GM04504 (cell line): ENCODE results near the gene UNC5A.

Source experiments
- DNase-seq: peaks from one replicate; pipeline ENCODE4 v3.0.0-alpha.2; 2012; ENCODE audit warnings: low read depth

UNC5A gene

DNA sequence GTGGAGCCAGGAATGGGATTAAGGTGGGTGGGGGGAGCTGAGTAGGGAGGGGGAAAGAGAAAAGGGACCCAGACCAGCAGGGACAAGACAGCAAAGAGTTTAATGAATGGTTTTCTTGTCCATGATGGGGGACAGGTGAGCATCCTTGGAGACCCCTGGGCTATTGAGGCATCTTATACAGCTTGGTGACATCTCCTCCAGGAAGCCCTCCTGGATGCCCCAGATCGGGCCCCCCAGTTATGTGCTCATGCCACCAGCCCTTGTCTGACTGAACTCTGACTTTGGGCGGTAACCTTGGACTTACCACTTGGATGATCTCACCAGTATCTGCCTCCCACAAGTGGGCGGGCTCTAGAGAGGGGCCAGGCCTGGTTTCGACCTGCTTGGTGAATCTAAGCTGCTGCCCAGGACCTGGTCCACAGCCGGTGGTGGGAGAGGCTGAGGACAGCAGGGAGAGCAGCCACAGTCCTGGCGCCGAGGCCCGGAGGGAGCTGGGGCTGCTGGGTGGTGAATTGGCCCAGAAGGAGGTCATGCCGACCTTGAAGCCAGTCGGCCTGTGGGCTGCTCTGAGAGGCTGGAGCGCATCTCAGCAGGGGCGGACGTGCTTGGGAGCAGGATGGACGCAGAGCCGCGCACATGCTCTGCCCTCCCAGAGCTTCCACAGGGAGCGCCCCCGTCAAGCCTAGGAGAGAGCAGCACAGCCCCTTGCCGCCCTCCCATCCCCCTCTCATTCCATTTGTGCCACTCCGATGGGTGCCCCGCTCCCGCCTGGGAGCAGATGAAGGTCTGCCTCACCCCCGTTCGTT is 36.2 kb downstream of the UNC5A start:
- no peak for DNase-seq

DNA sequence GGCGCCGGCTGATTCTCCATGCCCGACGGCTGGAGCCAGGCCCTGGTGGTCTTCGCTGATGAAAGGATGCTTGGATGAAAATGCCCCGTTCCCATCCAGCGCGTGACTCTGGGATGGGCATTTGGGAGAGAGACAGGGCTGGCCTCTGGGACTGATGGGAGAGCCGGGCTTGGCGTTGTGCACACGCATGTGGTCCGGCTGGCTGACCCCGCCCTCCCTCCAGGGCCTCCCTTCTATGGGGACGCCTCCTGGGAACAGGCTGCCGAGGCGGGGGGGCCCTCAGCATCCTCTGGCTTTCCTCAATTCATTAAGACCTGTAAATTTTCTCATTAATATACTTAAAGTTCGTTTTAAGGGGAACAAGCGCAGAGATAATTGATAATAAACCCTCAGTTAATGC is 36.8 kb downstream of the UNC5A start:
- no peak for DNase-seq

DNA sequence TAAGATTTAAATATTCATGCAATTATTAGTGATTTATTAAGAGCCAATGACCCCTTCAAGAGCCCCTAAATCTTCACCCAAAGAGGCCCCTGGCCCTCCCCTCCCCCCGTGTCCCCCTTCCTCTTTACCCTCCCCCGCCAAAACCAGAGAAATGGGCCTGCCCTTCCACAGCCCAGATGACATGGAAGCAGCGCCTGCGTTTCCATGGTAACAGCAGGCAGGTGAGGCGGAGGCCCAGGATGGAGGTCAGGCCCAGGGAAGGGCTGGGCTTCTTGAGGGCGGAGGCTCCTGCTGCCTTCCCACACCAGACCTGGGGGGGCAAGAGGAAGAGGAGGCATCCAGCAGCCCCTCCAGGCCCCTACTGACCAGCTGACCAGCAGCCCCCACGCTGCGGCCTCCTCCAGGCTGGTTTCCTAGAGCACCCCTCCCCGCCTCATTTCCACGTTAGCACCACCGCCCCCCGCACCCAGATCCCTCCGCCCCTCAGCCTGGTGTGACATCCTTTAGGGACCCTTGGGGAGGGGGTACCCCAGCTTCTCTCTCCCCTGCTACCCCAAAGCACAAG is 37.4 kb downstream of the UNC5A start:
- DNase-seq: no peak

DNA sequence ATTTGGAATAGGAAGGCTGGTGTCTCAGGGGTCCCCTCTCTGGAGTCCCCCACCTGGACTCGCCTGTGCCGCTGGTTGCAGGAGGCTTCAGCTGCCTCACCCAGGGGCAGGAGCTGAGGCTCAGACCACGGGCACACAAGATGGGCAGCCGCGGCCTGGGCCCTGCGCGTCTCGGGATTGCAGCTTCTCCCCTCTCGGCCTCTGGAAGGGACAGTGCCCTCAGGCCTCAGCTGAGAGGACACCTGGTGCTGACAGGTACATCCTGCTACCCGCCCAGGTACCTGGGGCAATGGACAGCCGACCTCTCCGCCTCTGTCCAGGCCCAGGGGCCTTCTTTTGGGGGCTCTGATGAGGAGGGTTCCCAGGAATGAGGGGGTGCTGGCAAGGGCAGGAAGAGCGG is 38.3 kb downstream of the UNC5A start:
- no peak for DNase-seq

DNA sequence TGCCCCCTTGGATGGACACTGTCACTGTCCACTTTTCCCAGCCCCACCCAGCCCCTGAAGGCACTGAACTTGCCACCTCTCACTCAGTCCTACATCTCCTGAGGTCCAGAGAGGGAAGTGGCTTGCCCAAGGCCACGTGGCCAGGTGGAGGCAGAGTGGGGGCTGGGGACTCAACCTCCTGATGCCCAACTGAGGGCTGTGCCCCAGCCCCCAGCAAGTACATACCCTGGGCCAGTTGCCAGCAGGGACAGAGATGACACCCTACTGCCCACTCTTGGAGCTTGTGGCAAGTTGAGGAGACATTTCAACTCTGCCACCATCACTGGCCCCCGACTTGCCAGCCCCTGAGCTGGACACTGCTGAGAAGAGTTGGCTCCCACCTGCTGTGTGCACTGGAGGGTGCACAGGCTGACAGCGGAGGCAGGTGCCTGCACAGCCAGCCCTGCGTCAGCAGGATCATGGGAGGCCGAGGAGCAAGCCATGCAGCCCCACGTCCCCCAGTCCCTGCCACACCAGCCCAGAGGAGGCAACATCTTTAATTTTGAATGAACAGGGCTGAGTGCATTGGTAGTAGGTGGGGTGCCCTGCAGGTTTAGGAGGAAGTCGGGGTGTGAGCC is 39.4 kb downstream of the UNC5A start:
- DNase-seq: no peak

DNA sequence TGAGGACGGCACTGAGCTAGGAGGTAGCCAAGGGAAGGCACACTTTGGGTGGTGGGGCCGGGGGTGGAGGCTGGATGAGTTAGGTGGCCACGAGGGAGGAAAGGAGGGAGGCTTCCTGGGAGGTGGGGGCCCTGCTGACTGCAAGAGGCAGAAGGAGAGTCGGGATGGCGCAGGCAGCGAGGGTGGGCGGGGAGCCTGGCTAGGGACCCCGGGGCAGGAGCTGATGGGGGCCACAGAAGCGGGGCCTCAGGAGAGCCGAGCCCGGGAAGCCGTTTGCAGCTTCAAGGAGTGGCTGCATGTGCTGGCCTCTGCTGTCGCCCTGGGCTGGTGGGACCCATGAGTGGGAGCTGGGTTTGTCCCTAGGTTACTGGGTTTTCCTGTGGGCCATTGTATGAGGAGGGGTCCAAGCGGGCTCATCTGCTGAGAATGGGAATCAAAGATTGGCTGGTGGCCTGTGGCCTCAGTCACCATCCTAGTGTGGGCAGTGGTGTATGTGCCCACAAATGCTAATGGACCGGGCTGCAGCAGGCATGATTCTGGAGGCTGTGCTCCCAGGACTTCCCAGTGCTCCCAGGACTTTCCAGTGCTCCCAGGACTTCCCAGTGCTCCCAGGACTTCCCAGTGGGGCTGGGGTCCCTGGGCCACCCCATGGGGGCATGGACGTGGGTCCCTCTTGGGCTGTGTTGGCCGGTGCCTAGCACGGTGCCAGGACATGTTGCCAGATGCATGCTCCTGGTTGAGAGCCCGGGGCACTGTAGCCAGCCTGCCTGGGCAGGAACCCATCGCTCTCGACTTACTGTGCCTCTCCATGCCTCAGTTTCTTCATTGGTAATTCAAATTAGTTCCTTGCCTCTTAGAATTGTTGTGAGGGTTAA is 40.2 kb downstream of the UNC5A start:
- DNase-seq: no peak

DNA sequence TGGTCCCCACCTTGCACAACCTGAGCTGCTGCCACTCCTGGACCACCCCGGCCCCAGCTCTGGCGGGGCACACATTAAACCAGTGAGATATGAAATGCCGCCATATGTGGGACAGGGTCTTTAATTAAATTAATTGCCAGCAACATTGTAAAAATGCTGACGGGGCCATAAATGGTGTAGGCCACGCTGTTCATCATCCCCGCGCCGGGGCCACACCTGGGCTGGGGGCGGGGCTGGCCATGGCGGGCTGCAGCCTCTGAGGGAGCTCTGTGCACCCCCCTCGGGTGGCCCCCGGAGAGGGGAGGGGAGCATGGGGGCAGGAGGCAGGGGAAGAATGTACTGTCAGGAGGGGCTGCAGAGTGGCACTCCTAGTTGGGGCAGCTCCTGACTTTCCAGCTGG is 41.0 kb downstream of the UNC5A start:
- no peak for DNase-seq

DNA sequence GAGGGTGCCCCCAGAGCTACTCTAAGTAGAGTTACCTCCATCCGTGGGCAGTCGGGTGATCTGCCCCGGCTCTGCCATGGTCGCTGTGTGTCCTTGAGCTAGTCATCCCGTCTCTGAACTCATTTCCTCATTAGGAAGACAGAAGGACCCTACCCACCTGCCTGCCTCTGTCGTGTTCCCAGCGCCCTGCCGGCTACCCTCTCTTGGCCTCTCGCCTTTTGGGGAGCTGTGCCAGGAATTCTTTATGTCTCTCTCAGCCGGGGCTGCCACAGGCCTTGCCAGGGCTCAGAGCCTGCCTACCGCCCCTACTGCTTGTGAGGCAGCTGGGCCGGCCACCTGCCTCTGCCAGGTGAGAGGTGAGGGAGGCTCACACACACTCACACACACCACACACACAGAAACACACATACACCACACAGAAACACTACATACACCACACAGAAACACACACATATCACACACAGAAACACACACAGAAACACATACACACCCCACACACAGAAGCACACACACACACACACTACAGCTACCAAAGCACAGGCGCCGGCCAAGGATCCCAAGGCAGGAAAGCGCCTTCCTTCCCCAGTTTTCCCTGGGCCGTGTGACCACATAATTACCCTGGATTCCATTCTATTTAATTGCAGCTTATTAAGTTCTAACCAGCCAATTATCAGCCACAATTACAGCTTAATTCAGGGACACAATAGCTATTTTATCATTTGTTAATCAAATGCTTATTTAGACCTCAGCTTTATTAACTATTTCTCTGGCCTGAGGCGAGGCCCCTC is 41.7 kb downstream of the UNC5A start:
- no peak for DNase-seq

DNA sequence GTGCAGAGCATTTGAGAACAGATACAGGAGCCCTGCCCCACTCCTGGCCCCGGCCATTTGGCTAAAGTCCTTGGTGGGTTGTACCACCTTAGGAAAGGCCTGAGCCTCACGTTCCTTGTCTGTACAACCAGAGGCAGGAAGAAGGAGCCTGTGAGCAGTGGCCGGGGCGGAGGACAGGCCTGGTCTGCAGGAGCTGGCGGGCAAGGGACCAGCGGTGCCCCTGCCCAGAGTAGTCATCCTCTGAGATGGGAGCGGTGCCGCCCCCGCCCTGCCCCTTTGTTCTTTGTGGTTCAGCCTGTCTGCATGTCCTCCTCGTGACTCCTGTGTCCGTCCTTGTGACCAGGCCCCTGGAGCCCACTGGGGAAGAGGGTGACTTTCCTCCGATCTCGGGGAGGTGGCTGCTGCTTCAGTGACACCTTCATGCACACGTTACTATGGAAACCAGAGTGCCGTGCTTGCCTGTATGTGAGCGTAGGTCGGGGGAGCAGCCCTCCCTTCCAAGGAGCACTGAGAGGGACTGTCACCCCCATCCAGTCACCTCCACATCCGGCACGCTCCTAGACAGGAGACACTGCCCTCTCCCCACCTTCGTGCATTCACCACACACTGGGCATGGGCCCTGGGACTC is 42.9 kb downstream of the UNC5A start:
- DNase-seq: no peak

DNA sequence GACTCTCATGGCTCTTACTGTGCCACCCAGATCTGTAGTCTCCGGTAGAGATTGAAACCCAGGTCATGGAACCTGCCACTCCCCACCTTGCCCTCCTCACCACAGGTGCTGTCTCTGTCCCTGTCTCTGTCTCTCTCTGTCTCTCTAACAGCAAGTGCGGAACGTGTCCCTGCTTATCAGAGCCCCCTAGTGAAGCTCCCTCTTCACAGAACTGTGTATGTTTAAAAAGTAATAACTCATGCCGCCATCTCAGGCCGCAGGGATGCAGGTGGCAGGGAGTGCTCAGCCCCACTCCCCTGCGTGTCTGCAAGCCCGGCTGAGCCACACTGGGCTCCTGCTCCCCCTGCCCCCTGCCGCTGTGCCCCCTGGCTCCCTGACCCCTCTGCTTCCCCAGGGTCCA is 43.8 kb downstream of the UNC5A start:
- no peak for DNase-seq

DNA sequence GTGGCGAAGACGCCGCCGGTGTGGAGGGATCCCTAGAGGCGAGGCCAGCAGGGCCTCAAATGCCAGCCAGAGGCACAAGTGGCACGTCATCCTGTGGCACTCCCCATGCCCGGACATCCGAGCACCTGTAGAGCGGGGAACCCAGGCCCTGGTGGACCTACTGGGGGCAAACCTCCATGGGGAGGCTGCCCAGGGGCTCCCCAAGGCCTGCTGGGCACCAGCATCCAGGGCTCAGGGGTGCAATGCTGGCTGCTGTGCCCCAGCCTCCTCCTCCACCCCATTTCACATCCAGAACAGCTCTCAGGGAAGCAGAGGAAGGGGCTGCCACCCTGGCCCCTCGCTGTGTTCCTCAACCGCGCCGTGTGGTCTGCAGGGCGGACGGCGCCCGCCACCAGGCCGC is 45.2 kb downstream of the UNC5A start:
- no peak for DNase-seq

DNA sequence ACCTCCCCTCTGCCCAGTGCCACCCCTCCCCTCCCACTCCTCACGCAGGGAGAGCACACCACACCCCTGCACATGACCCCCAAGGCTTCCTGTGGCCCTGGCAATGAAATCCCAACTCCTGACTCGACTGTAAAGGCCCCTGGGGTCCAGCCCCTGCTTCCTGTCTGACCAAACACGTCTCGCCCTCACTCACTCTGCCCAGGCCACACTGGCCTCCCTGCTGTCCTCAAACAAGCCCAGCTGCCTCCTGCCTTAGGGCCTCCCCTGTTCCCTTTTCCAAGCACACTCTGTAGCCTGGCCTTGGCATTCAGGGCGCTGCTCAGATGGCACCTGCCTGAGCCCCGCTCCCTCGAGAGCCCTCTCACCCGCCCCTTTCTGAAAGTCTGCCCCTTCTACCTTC is 46.4 kb downstream of the UNC5A start:
- no peak for DNase-seq

DNA sequence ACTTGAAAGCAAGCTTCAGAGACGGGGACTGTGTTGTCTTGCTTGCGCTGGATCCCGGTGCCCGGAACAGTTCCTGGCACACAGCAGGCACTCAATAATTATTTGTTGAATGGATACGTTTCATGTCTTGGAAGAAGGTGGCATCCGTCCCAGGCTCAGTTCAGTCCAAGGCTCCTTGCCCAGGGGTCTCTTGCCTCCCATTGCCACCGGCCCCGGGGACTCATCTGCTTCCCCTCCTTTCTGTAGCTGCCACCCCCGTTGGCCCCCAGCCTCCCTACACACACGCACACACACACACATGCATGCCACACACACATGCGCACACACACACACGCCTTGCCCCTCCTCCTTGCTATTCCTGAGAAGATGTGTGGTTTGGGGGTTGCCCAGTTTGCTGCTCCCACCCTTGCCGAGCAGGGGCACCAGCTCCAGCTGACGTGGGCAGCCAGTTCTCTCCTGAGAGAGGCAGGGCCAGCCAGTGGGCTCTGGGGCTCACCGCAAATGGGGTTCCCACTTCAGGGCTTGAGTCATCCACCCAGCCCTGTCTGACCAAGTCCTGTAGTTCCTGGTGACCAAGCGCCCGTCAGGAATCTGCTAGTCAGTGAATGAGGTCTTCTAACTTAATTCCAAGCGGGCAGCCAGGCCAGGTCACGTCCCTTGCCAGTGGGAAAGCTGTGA is 47.0 kb downstream of the UNC5A start:
- no peak for DNase-seq

DNA sequence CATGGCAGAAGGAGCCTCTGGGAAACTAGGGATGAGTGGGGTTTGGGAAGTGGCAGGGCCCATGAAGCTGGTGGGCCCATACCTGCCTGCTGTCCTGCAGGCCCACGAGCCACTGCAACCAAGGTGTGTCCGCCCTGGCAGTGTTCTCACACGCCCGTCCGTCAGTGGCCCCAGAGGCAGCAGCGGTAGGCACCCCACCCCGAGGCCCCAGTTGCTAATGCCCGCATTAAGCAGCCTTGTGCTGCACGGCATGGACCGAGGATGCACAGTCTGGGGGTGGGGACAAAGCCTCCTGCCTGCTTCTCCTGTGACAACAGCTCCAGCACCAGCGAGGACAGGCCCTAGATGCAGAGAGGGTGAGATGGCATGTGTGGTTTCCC is 47.5 kb downstream of the UNC5A start:
- no peak for DNase-seq

DNA sequence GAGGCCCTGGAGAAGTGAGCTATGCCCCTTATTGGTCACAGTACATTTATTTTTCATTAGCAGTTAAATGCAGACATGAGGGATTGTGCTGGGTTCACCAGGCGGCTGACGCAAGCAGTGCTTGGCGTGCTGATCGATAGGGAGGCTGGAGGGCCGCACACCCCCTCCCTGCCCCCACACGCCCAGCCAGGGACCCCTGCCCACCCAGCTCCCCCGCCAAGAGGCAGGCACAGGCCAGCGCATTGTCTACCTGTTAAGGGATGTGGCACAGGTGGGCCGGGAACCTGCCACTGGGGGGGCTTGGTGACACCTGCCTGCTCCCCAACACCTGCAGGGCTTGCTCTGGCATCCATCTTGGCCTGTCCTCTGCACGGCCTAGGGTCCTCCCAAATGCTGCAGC is 49.6 kb downstream of the UNC5A start:
- DNase-seq: no peak

DNA sequence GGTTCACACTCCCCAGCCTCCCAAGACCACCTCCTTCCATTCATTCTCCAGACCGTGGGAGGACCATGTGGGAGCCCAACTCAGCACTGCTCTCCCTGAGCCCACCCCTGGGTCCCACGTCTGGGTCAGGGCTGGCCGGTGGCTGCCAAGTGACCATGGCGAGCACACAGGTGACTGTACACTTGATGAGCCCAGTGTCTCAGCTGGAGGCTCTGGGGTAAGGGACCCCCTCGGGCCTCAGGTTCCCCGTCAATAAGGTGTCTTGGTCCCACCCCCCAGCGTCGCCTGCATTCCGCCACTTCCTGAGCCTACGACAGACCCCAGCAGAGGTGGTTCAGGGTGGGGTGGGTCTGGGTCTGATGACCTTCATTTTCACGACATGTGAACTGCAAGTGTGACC is 50.0 kb downstream of the UNC5A start:
- DNase-seq: no peak

DNA sequence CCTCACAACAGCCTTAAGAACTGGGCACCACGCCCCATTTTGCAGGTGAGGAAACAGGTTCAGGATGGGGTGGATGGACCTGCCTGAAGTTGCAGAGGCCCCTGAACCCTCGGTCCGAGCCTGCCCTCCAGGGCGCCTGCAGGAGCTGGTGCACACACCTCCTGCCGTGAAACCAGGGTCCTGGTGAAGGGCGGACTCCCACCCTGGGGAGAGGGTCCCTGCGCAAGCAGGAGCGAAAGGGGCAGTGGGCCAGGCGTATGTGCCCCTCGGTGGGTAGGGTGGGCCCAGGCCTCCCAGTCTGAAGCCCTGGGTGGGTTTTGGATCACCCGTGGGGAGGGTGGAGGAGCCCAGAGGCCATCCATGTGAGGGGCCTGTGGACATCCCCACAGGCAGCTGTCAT is 50.9 kb downstream of the UNC5A start:
- no peak for DNase-seq

DNA sequence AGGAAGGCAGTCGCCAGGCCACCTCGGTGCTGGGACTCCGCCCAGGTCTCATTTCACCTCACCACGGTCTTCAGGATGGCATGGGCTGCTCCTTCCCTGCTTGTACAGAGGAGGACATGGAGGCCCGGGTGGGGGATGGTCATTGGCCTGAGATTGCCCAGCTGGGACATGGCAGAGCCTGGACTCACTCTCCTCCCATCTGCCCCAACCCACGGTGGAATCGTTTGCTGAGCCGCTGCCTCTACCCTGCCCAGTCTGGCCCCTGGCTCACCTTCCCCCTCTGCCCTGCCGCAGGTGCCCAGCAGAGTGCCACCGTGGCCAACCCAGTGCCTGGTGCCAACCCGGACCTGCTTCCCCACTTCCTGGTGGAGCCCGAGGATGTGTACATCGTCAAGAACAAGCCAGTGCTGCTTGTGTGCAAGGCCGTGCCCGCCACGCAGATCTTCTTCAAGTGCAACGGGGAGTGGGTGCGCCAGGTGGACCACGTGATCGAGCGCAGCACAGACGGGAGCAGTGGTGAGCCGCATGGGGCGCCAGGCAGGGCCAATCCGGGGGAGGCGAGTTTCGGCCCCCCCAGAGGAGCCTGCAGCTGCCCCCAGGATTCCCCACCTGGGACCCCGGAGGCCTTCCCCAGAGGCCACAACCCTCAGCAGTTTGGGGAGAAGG is 52.1 kb downstream of the UNC5A start:
- DNase-seq: no peak

DNA sequence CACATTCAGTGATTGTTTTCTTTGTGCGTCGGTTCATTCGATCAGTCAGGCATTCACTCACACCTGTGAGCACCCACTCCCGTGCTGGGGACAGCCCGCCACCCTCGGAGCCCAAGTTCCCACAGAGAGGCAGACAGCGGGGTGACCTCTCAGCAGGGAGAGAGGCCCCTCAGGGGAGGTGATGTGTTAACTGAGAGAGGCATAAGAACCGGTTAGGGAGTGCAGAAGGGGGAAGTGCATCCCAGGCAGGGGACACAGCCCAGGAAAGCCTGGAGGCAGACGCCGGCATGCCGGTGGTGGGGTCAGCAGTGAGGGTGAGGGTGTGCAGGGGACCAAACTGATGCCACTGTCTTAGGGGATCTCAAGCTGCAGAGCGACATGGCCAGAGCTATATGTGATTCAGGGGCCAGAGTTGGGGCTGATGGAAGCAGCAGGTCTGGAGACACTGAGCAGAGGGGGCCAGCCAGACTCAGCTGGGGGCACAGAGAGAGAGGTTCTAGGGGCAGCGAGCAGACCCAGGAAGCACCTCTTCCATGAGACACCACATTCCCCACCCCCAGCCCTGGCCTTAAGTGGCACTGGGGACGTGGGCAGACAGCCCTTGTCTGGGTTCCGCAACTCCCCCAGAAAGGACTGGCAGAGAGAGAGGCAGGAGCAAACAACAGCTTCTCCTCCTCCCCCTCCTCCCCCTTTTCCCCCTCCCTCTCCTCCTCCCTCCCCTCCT is 52.8 kb downstream of the UNC5A start:
- no peak for DNase-seq

DNA sequence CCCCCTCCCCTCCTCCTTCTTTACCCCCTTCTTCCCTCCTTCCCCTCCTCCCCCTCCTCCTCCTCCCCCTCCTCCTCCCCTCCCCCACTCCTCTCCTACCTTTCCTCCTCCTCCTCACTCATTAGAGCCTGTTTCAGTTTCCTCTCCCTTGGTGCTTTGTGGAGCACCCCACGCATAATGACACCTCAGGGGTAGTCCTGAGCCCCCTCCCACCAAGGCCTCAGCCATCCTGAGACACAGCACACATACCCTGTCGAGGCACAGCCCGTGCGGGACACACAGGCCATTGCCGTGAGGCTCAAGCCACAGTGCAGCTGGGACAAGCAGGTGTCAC is 53.4 kb downstream of the UNC5A start:
- no peak for DNase-seq
